ENCODE data around the gene MFSD11.
"Not testable (repeated sequence)": the region's sequence is repeated elsewhere in the genome, so short reads cannot be mapped to it uniquely, and the experiment has no call there.

Gene MFSD11

DNA sequence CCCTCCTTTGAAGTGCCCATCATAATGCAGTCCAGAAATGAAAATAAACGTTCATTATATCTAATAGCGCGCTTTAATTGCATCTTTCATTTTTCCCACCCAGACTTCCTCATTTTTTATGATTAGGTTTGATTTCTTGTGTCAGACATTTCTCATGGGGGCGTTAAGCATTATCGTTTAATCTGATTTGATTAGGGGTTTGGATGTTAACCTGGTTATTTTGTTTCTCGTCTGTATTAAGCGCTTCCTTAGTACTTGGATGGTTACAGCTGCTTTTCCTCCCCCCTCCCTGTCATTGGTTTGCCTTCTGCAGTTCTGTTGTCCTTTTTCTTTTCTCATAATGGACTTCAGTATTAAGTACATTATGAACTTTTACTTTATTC, 540 bp downstream of the MFSD11 start:
- H3K27ac ChIP-seq: peak overlapping the region; percentile 100
- TF ChIP-seq ZFX (IDR thresholded peaks at IDR 0.05): no peak
- TF ChIP-seq, protein P1, sequence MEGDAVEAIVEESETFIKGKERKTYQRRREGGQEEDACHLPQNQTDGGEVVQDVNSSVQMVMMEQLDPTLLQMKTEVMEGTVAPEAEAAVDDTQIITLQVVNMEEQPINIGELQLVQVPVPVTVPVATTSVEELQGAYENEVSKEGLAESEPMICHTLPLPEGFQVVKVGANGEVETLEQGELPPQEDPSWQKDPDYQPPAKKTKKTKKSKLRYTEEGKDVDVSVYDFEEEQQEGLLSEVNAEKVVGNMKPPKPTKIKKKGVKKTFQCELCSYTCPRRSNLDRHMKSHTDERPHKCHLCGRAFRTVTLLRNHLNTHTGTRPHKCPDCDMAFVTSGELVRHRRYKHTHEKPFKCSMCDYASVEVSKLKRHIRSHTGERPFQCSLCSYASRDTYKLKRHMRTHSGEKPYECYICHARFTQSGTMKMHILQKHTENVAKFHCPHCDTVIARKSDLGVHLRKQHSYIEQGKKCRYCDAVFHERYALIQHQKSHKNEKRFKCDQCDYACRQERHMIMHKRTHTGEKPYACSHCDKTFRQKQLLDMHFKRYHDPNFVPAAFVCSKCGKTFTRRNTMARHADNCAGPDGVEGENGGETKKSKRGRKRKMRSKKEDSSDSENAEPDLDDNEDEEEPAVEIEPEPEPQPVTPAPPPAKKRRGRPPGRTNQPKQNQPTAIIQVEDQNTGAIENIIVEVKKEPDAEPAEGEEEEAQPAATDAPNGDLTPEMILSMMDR (conservative IDR thresholded peaks at IDR 0.05): no peak

DNA sequence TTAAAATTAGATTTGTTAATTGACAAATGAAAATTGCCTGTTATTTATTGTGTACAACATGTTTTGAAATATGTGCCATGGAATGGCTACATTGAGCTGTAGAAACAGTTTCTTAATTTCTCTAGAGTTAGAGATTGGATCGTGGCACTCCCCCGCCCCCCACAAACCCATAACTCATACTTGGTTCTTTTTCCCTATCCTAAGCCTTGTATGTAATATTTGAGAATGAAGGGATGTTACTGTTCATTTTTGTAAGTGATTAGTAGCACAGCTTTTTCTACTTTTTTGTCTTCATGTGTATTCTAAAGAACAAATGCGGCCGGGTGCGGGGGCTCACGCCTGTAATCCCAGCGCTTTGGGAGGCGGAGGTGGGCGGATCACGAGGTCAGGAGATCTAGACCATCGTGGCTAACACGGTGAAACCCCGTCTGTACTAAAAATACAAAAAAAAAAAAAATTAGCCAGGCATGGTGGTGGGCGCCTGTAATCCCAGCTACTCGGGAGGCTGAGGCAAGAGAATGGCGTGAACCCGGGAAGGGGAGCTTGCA, 1.7 kb downstream of the MFSD11 start:
- not testable (repeated sequence) for H3K27ac ChIP-seq

DNA sequence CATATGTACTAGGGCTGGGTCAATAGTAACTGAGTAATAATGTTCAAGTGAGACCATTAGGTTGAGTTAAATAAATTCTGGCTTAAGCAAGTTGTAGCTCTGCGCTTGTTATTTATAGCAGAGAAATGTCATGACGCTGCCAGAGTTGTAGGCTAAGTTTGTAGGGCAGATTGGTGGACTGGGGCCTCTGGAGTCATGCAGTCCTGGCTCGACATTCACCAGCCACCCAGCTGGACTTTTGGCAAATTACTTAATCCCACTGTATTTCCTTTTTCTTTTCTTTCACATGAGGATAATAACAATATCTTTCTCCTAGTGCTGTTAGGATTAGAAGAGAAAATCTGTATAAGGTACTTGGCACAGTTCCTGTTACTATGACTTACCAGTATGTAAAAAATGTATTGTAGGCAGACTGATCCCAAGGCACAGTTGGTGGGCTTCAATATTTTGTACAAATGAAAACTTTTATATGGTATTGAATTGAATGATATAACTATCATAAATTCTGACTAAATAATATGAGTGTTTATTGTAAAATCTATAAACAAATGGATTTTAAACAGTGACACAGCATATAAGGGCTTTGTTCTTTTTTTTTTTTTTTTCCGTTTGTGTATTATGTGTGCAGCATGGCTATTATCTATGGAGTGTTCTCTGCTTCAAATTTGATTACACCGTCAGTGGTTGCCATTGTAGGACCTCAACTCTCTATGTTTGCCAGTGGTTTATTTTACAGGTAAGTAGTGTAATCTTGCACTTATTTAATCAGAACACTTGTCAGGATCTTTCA, 2.6 kb downstream of the MFSD11 start:
- H3K27ac ChIP-seq: no peak overlapping the region
- TF ChIP-seq, protein P1 (conservative IDR thresholded peaks at IDR 0.05): no peak
- no peak for TF ChIP-seq ZFX (IDR thresholded peaks at IDR 0.05)

DNA sequence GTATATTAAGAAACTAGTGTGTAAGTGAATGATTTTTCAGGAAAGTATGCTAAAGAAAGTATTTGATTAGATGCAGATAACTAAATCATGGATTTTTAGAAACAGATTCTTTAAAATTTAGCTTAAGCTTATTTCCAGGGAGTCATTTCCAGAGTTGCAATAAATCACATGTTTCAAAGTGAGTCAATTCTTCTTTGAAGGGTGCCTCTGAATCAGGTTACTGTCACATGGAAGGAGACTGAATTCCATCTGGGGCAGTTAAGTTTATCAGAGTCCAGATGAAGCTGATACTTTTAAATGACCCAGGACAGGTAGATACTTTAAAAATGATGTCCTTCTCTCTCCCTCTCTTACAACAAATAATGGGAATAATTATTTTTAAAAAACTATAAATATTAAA, 5.0 kb downstream of the MFSD11 start:
- H3K27ac ChIP-seq: no peak overlapping the region
- TF ChIP-seq, protein P1 (conservative IDR thresholded peaks at IDR 0.05): no peak
- no peak for TF ChIP-seq ZFX (IDR thresholded peaks at IDR 0.05)

DNA sequence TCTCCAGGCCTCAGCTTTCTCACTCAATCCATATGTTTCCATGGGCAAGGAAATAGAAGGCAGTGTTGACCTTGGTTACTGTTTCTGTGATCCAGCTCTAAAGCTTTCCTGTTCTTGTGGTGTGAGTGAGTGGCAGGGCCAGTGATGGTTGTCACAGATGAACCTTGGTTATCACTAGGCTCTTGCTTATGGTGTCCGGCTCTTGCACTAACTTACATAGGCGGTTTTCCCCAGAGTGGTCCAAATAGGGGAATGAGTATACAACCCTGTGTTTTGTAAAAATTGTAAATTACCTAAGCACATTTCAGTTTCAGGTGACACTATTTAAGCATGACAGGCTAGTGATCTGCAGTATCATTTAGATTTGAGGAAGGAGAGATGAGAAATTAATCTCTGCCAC, 6.8 kb downstream of the MFSD11 start:
- TF ChIP-seq ZFX (IDR thresholded peaks at IDR 0.05): no peak
- TF ChIP-seq, protein P1 (conservative IDR thresholded peaks at IDR 0.05): no peak
- no peak overlapping the region for H3K27ac ChIP-seq

DNA sequence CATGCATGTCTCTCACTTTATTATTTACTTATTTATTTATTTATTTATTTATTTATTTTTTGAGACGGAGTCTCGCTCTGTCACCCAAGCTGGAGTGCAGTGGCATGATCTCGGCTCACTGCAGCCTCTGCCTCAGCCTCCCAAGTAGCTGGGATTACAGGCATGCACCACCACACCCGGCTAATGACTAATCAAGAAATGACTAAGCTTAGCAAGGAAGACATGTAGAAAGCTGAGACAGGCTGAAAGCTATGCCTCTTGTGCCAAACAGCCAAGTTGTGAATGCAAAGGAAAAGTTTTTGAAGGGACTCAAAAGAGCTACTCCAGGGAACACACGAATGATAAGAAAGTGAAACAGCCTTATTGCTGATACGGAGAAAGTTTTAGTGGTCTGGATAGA, 7.9 kb downstream of the MFSD11 start:
- H3K27ac ChIP-seq: not testable (repeated sequence)

DNA sequence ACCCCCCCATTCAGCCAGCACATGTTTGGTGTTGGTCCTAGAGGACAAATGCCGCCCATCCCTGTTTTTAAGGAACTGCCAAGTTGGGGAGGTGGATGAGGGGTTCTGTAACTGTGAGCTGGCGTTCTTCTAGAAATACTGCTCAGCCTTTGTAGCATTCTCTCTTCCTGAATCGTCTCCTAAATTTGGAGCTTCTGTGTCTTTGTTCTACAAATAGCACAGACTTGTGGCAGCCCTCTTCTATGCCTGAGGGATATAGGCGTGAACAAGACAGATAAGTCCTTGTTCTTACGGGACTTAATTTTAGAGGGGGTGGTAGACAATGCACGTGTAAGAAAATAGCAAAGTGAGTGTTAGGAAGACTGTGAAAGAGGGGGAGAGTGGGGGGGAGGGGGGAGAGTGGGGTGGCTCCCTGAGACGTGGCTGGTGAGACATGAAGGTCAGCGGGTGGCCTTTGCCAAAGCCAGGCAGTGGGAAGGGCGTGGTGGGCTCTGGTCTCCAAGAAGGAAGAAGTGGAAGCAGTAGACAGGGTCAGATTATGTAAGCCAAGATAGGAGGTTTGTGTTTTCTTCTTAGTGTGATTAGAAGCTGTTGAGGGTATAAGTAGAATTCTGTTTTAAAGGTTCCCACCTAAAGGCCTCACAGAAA, 9.9 kb downstream of the MFSD11 start:
- TF ChIP-seq ZFX (IDR thresholded peaks at IDR 0.05): no peak
- TF ChIP-seq, protein P1 (conservative IDR thresholded peaks at IDR 0.05): no peak
- no peak overlapping the region for H3K27ac ChIP-seq

DNA sequence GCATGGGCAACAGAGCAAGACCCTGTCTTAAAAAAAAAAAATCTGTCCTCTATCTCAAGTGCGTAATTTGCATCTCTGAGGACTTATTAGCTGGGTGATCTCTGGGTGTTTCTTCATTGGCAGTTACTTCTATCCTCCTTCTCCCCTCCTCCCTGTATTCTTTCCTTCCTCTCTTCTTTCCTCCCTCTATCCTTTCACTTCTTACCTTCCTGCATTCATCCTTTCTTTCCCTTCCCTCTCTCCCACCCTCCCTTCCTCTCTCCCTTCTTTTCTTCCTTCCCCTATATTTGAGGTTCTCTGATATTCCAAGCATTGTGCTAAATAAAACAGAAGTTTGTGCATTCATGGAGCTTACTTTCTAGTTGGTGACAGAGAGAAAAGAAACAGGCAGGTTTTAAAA, 10.7 kb downstream of the MFSD11 start:
- H3K27ac ChIP-seq: no peak overlapping the region
- TF ChIP-seq, protein P1 (conservative IDR thresholded peaks at IDR 0.05): no peak
- TF ChIP-seq ZFX (IDR thresholded peaks at IDR 0.05): no peak
